Ascending aorta (tissue), 2 donors: ENCODE results near the gene ATP13A3. TPM values are rescaled to one million over a fixed set of nuclear protein-coding genes. Genes with fewer than 3 reads are reported as not detected.

Source experiments
- DNase-seq, 2 donors: peaks; one replicate each; pipeline ENCODE4 v3.0.0-alpha.2; 2019; ENCODE audit warnings: low spot score in 2 of 2
- H3K27ac ChIP-seq, 2 donors: fragments of 200-600 bp; sonication (generic); one replicate each; pipeline ENCODE4 v1.5.1; 2016 to 2017; ENCODE audit warnings: mild to moderate bottlenecking in 1 of 2
- H3K27me3 ChIP-seq: fragments of 200-600 bp; sonication (generic); one replicate; pipeline ENCODE4 v1.5.1; 2017
- H3K36me3 ChIP-seq, 2 donors: fragments of 200-600 bp; sonication (generic); one replicate each; pipeline ENCODE4 v1.5.1; 2016
- H3K4me1 ChIP-seq, 2 donors: fragments of 200-600 bp; sonication (generic); one replicate each; pipeline ENCODE4 v1.5.1; 2016 to 2017; ENCODE audit warnings: mild to moderate bottlenecking in 1 of 2
- H3K4me3 ChIP-seq, 2 donors: fragments of 200-600 bp; sonication (generic); one replicate each; pipeline ENCODE4 v1.5.1; 2016 to 2017; ENCODE audit warnings: mild to moderate bottlenecking in 1 of 2
- H3K9me3 ChIP-seq, 2 donors: fragments of 200-600 bp; sonication (generic); one replicate each; pipeline ENCODE4 v1.5.1; 2016
- CTCF ChIP-seq, 3 experiments: fragments of 200-600 bp in 2 of 3; fragments of 450-650 bp in 1 of 3; sonication (generic) in 2 of 3; IDR thresholded peaks; one replicate each; pipeline ENCODE4 v1.5.1; 2016 to 2019; ENCODE audit warnings: antibody characterized with exemption in 3 of 3, mild to moderate bottlenecking in 1 of 3, moderate library complexity in 1 of 3
- intact Hi-C: fragments of 100-400 bp; cut with DNase I; formaldehyde crosslinking; loops from one replicate; pipeline ENCODE4 v1.15.1; 2023
- total RNA-seq: library from RNA; depleted of rRNA; stranded (reverse); fragments of >200 nt; gene quantifications from one replicate; pipeline ENCODE4 v1.1.0, GENCODE V29; 2016

ATP13A3 gene
- total RNA-seq, 1 donor from 2014 or later = 53.6 TPM

GRCh38 chr3:194360568-194360967 is 126.2 kb downstream of the ATP13A3 start:
- Histone ChIP-seq H3K4me3 (no peak overlapping the region), H3K9me3 (no peaks in the 10 kb centered on the region), H3K27me3 (no peaks in the 10 kb centered on the region), H3K27ac (no peak overlapping the region), H3K36me3 (no peaks in the 10 kb centered on the region), H3K4me1 (no peaks in the 10 kb centered on the region)
- no peak for DNase-seq
- intact Hi-C loops = no loop called here
- TF ChIP-seq CTCF (IDR thresholded peaks at IDR 0.05) = no peak

- no peak overlapping the region for H3K4me3 ChIP-seq
- no peak for TF ChIP-seq CTCF (IDR thresholded peaks at IDR 0.05)
- intact Hi-C loops = no loop called here
These were observed 129.1 kb downstream of the ATP13A3 start for GRCh38 chr3:194357681-194358080.

GRCh38 chr3:194355379-194355778 is 131.4 kb downstream of the ATP13A3 start:
- Histone ChIP-seq H3K9me3 (no peaks in the 10 kb centered on the region), H3K27me3 (no peaks in the 10 kb centered on the region)

More at GRCh38 chr3:194357681-194358080, 129.1 kb downstream of the ATP13A3 start:
- Histone ChIP-seq H3K27ac (no peak overlapping the region), H3K36me3 (no peaks in the 10 kb centered on the region), H3K4me1 (no peaks in the 10 kb centered on the region), H3K27me3 (no peaks in the 10 kb centered on the region), H3K9me3 (no peaks in the 10 kb centered on the region)
- DNase-seq = no peak

GRCh38 chr3:194354315-194354714 is 132.5 kb downstream of the ATP13A3 start:
- Histone ChIP-seq H3K9me3 (no peaks in the 10 kb centered on the region), H3K4me1 (no peaks in the 10 kb centered on the region), H3K27ac (no peak overlapping the region), H3K4me3 (no peak overlapping the region), H3K27me3 (no peaks in the 10 kb centered on the region), H3K36me3 (no peaks in the 10 kb centered on the region)
- intact Hi-C loops = no loop called here
- TF ChIP-seq CTCF (IDR thresholded peaks at IDR 0.05) = no peak
- DNase-seq = no peak

More at GRCh38 chr3:194355379-194355778, 131.4 kb downstream of the ATP13A3 start:
- no peak for DNase-seq
- Histone ChIP-seq H3K4me3 (no peak overlapping the region), H3K27ac (no peak overlapping the region), H3K4me1 (no peaks in the 10 kb centered on the region), H3K36me3 (no peaks in the 10 kb centered on the region)
- intact Hi-C loops = no loop called here
- TF ChIP-seq CTCF (IDR thresholded peaks at IDR 0.05) = no peak

Other genes with a start within 250 kb of the ATP13A3 start
- gene CPN2, start 135.7 kb downstream of the ATP13A3 start, total RNA-seq = not detected
- not detected for gene LRRC15, start 117.3 kb downstream of the ATP13A3 start, total RNA-seq
- gene GP5, start 87.7 kb downstream of the ATP13A3 start, total RNA-seq = 0.11 TPM
- 2.6 TPM for gene TMEM44, start 146.4 kb upstream of the ATP13A3 start, total RNA-seq
- 9.4 TPM for gene LSG1, start 185.2 kb upstream of the ATP13A3 start, total RNA-seq
- 53.9 TPM for gene FAM43A, start 198.9 kb upstream of the ATP13A3 start, total RNA-seq